Peyer's patch (tissue), 4 donors: Measurements from ENCODE around the gene IL12A. TPM values are rescaled to one million over a fixed set of nuclear protein-coding genes. Genes with fewer than 3 reads are reported as not detected.

ENCODE experiments used
- DNase-seq, 3 donors: peaks; one replicate each; pipeline ENCODE4 v3.0.0-alpha.2; 2017 to 2019
- H3K27ac ChIP-seq, 4 donors: fragments of 200-600 bp; sonication (generic); one replicate each; pipeline ENCODE4 v1.5.1; 2016 to 2019
- H3K27me3 ChIP-seq, 2 donors: fragments of 200-600 bp; sonication (generic); one replicate each; pipeline ENCODE4 v1.5.1; 2019
- H3K36me3 ChIP-seq, 3 donors: fragments of 200-600 bp; sonication (generic); one replicate each; pipeline ENCODE4 v1.5.1; 2016 to 2019
- H3K4me1 ChIP-seq, 4 donors: fragments of 200-600 bp; sonication (generic); one replicate each; pipeline ENCODE4 v1.5.1; 2016 to 2019
- H3K4me3 ChIP-seq, 4 donors: fragments of 200-600 bp; sonication (generic); 1 replicate in 3 of 4; 2 replicates in 1 of 4; pipeline ENCODE4 v1.5.1; 2016 to 2019; ENCODE audit warnings: mild to moderate bottlenecking in 1 of 4
- H3K9me3 ChIP-seq, 4 donors: fragments of 200-600 bp; sonication (generic); one replicate each; pipeline ENCODE4 v1.5.1; 2016 to 2019; ENCODE audit warnings: mild to moderate bottlenecking in 1 of 4
- CTCF ChIP-seq, 6 experiments: fragments of 450-650 bp in 4 of 6; fragments of 200-600 bp in 2 of 6; sonication (generic) in 1 of 6; IDR thresholded peaks; one replicate each; pipeline ENCODE4 v1.5.1; 2017 to 2019; ENCODE audit warnings: antibody characterized with exemption in 6 of 6, mild to moderate bottlenecking in 3 of 6, moderate library complexity in 1 of 6
- POLR2A ChIP-seq, 2 donors: fragments of 450-650 bp; IDR thresholded peaks; one replicate each; pipeline ENCODE4 v1.5.1; 2017; ENCODE audit warnings: antibody characterized with exemption in 2 of 2, mild to moderate bottlenecking in 2 of 2, moderate library complexity in 2 of 2
- total RNA-seq, 4 donors: library from RNA; depleted of rRNA; stranded (reverse); fragments of >200 nt; gene quantifications; one replicate each; pipeline ENCODE4 v1.1.0, GENCODE V29; 2016

Gene IL12A
- total RNA-seq, 4 donors from 2014 or later: 1.2 TPM; not detected in 3

GRCh38 chr3:159982442-159982974 lies 6.1 kb upstream of the IL12A start:
- Histone ChIP-seq H3K27me3 (no peaks in the 10 kb centered on the region), H3K27ac (no peak overlapping the region), H3K9me3 (no peaks in the 10 kb centered on the region), H3K4me1 (no peaks in the 10 kb centered on the region), H3K36me3 (no peaks in the 10 kb centered on the region), H3K4me3 (no peak overlapping the region)
- no peak for TF ChIP-seq POLR2A (IDR thresholded peaks at IDR 0.05)
- no peak for TF ChIP-seq CTCF (IDR thresholded peaks at IDR 0.05)
- DNase-seq: no peak

GRCh38 chr3:159987291-159987711 lies 1.3 kb upstream of the IL12A start:
- Histone ChIP-seq H3K4me1 (peaks cover 0 to 6% (median 2%) of the 10 kb centered on the region in 4 donors), H3K27me3 (no peaks in the 10 kb centered on the region), H3K9me3 (no peaks in the 10 kb centered on the region), H3K4me3 (no peak overlapping the region), H3K27ac (no peak overlapping the region), H3K36me3 (no peaks in the 10 kb centered on the region)
- no peak for DNase-seq
- TF ChIP-seq CTCF (IDR thresholded peaks at IDR 0.05): no peak
- TF ChIP-seq POLR2A (IDR thresholded peaks at IDR 0.05): no peak

- DNase-seq: no peak
- Histone ChIP-seq H3K27me3 (no peaks in the 10 kb centered on the region), H3K9me3 (no peaks in the 10 kb centered on the region), H3K36me3 (no peaks in the 10 kb centered on the region), H3K27ac (no peak overlapping the region), H3K4me1 (peaks cover 0 to 6% (median 2%) of the 10 kb centered on the region in 4 donors), H3K4me3 (no peak overlapping the region)
- TF ChIP-seq POLR2A (IDR thresholded peaks at IDR 0.05): no peak
- no peak for TF ChIP-seq CTCF (IDR thresholded peaks at IDR 0.05)
These were observed 1.6 kb downstream of the IL12A start for GRCh38 chr3:159989973-159990846.

GRCh38 chr3:159991591-159991990 lies 3.0 kb downstream of the IL12A start:
- Histone ChIP-seq H3K36me3 (no peaks in the 10 kb centered on the region), H3K4me3 (no peak overlapping the region), H3K9me3 (no peaks in the 10 kb centered on the region), H3K27me3 (no peaks in the 10 kb centered on the region), H3K27ac (no peak overlapping the region), H3K4me1 (peaks cover 0 to 6% (median 2%) of the 10 kb centered on the region in 4 donors)
- TF ChIP-seq CTCF (IDR thresholded peaks at IDR 0.05): no peak
- no peak for TF ChIP-seq POLR2A (IDR thresholded peaks at IDR 0.05)
- DNase-seq: no peak

GRCh38 chr3:159992589-159992988 lies 4.0 kb downstream of the IL12A start:
- Histone ChIP-seq H3K4me1 (peaks cover 0 to 6% (median 2%) of the 10 kb centered on the region in 4 donors), H3K4me3 (no peak overlapping the region), H3K9me3 (no peaks in the 10 kb centered on the region), H3K36me3 (no peaks in the 10 kb centered on the region), H3K27me3 (no peaks in the 10 kb centered on the region), H3K27ac (no peak overlapping the region)
- no peak for DNase-seq
- TF ChIP-seq CTCF (IDR thresholded peaks at IDR 0.05) (no peak), POLR2A (IDR thresholded peaks at IDR 0.05) (no peak)
